Fibroblast of lung (primary cell): ENCODE results near the gene TFG.

Experiments
- EZH2 ChIP-seq: IDR thresholded peaks from 2 replicates; pipeline ENCODE4 v1.5.1; 2012; ENCODE audit warnings: low read length, control low read depth, mild to moderate bottlenecking; ENCODE audit errors: missing control alignments
- TF ChIP-seq, protein P1 (sequence below), 2 donors: IDR thresholded peaks in 1 of 2; conservative IDR thresholded peaks in 1 of 2; 1 replicate in 1 of 2; 2 replicates in 1 of 2; pipeline ENCODE4 v1.5.1; 2011 to 2012; ENCODE audit warnings: low read length in 2 of 2, control low read depth in 1 of 2, inconsistent platforms in 1 of 2, low read depth in 1 of 2, mild to moderate bottlenecking in 1 of 2

GRCh38 chr3:100761951-100762350, 52.7 kb downstream of the TFG start:
- TF ChIP-seq, protein P1, sequence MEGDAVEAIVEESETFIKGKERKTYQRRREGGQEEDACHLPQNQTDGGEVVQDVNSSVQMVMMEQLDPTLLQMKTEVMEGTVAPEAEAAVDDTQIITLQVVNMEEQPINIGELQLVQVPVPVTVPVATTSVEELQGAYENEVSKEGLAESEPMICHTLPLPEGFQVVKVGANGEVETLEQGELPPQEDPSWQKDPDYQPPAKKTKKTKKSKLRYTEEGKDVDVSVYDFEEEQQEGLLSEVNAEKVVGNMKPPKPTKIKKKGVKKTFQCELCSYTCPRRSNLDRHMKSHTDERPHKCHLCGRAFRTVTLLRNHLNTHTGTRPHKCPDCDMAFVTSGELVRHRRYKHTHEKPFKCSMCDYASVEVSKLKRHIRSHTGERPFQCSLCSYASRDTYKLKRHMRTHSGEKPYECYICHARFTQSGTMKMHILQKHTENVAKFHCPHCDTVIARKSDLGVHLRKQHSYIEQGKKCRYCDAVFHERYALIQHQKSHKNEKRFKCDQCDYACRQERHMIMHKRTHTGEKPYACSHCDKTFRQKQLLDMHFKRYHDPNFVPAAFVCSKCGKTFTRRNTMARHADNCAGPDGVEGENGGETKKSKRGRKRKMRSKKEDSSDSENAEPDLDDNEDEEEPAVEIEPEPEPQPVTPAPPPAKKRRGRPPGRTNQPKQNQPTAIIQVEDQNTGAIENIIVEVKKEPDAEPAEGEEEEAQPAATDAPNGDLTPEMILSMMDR (conservative IDR thresholded peaks at IDR 0.05 in 1 of 2, IDR thresholded peaks at IDR 0.05 in 1 of 2; ENCODE audit: low read depth in 1 of 2, low read length in 2 of 2): no peak
- TF ChIP-seq EZH2: no peak
